GM12878 (cell line): Measurements from ENCODE around the gene COL25A1. TPM values are rescaled to one million over a fixed set of nuclear protein-coding genes. Genes with fewer than 3 reads are reported as not detected.

Experiments
- ATAC-seq: fragments of 200-7000 bp; cut with Tn5 transposase; 3 replicates; pipeline ENCODE4 v1.9.1; 2020; ENCODE audit warnings: mild to moderate bottlenecking, moderate library complexity
- BruUV-seq: library from RNA; stranded (reverse); fragments of 400-500 nt; replicated peaks from 2 replicates; lab custom pipeline; 2021; lab: Mats Ljungman, UMichigan
- CTCF ChIA-PET: fragments of 300-600 bp; sonication (Branson Sonifier 250); formaldehyde crosslinking; extraction: SDS; loops from one replicate; lab custom pipeline; 2021; ENCODE audit warnings: inconsistent platforms; lab: Yijun Ruan, JAX
- POLR2A ChIA-PET: fragments of 350-600 bp; formaldehyde crosslinking; extraction: SDS; loops from one replicate; lab custom pipeline; 2021; ENCODE audit warnings: inconsistent platforms; lab: Charles Lee
- RAD21 ChIA-PET: fragments of 300-600 bp; sonication (Branson Sonifier 250); formaldehyde crosslinking; loops from one replicate; lab custom pipeline; 2023; ENCODE audit warnings: antibody characterized with exemption; ENCODE audit not compliant: unreplicated experiment; lab: Charles Lee
- SMC1A ChIA-PET: fragments of 300-600 bp; sonication (Branson Sonifier 250); formaldehyde crosslinking; loops from one replicate; lab custom pipeline; 2023; ENCODE audit not compliant: unreplicated experiment, uncharacterized antibody; lab: Charles Lee
- DNase-seq: peaks from one replicate; pipeline ENCODE4 v3.0.0-alpha.2; 2011; ENCODE audit warnings: low read depth, low spot score
- FAIRE-seq: peaks from 3 replicates; lab custom pipeline; 2011; peaks lifted over from hg19 to GRCh38; lab: Jason Lieb, UNC
- H2AFZ ChIP-seq: 2 replicates; pipeline ENCODE4 v1.6.0; 2011; ENCODE audit warnings: low read depth, low read length, control low read depth; ENCODE audit not compliant: control insufficient read depth
- H3K27ac ChIP-seq: 2 replicates; pipeline ENCODE4 v1.5.1; 2011; ENCODE audit warnings: control low read depth; ENCODE audit not compliant: control insufficient read depth, insufficient read depth
- H3K27me3 ChIP-seq, 2 experiments: replicated peaks in 1 of 2; 2 replicates each; pipeline versions ENCODE4 v1.6.0 to v1.6.1; 2011; ENCODE audit warnings: low read length in 1 of 2; ENCODE audit not compliant: control insufficient read depth in 2 of 2, insufficient read depth in 2 of 2
- H3K36me3 ChIP-seq, 2 experiments: 2 replicates each; pipeline ENCODE4 v1.5.1; 2011; ENCODE audit warnings: low read length in 1 of 2; ENCODE audit not compliant: control insufficient read depth in 2 of 2, insufficient read depth in 2 of 2
- H3K4me1 ChIP-seq: 2 replicates; pipeline ENCODE4 v1.6.1; 2011; ENCODE audit warnings: mild to moderate bottlenecking, low read length, moderate library complexity, mixed read lengths; ENCODE audit not compliant: control insufficient read depth, insufficient read depth
- H3K4me2 ChIP-seq: 2 replicates; pipeline ENCODE4 v1.6.0; 2011; ENCODE audit warnings: control low read depth; ENCODE audit not compliant: control insufficient read depth, insufficient read depth
- H3K4me3 ChIP-seq: fragments of 200-600 bp; sonication (generic); 2 replicates; pipeline ENCODE4 v1.5.1; 2016
- H3K79me2 ChIP-seq: 2 replicates; pipeline ENCODE4 v1.6.0; 2011; ENCODE audit warnings: low read length; ENCODE audit not compliant: control insufficient read depth, insufficient read depth
- H3K9ac ChIP-seq: 2 replicates; pipeline ENCODE4 v1.8.0; 2011; ENCODE audit warnings: low read length, control low read depth, mixed read lengths; ENCODE audit not compliant: control insufficient read depth, insufficient read depth
- H3K9me3 ChIP-seq: replicated peaks from 3 replicates; pipeline ENCODE4 v1.5.1; 2011; ENCODE audit warnings: mild to moderate bottlenecking, low read length; ENCODE audit not compliant: control insufficient read depth, insufficient read depth
- H4K20me1 ChIP-seq: 2 replicates; pipeline ENCODE4 v1.6.0; 2011; ENCODE audit not compliant: control insufficient read depth, insufficient read depth
- BACH1 ChIP-seq: fragments of 450-650 bp; IDR thresholded peaks from 2 replicates; pipeline ENCODE4 v1.6.1; 2017; ENCODE audit warnings: mild to moderate bottlenecking, borderline replicate concordance
- EED ChIP-seq: sonication (generic); IDR thresholded peaks from 2 replicates; pipeline ENCODE4 v1.6.1; 2016; ENCODE audit warnings: antibody characterized with exemption, low read depth
- ETV6 ChIP-seq, 2 experiments: fragments of 450-650 bp in 1 of 2; IDR thresholded peaks in 1 of 2; conservative IDR thresholded peaks in 1 of 2; 2 replicates each; pipeline ENCODE4 v1.6.1; 2014; ENCODE audit warnings: antibody characterized with exemption in 1 of 2, borderline replicate concordance in 1 of 2, low read depth in 1 of 2, mild to moderate bottlenecking in 1 of 2, moderate library complexity in 1 of 2
- FOXK2 ChIP-seq: fragments of 450-650 bp; IDR thresholded peaks from 2 replicates; pipeline ENCODE4 v1.6.1; 2017; ENCODE audit warnings: mild to moderate bottlenecking, moderate library complexity
- KDM1A ChIP-seq: fragments of 200-600 bp; sonication (generic); IDR thresholded peaks from 2 replicates; pipeline ENCODE4 v1.6.1; 2016; ENCODE audit warnings: borderline replicate concordance
- POLR2AphosphoS2 ChIP-seq: IDR thresholded peaks from 2 replicates; pipeline ENCODE4 v1.6.1; 2011; ENCODE audit warnings: low read depth, mild to moderate bottlenecking, low read length, improper control_type of control experiment, moderate library complexity
- RCOR1 ChIP-seq: conservative IDR thresholded peaks from 2 replicates; pipeline ENCODE4 v1.6.1; 2012; ENCODE audit warnings: low read depth, low read length, improper control_type of control experiment
- ZBED1 ChIP-seq: IDR thresholded peaks from 2 replicates; pipeline ENCODE4 v1.6.1; 2016; ENCODE audit warnings: borderline replicate concordance
- ZBTB33 ChIP-seq: fragments of 450-650 bp; IDR thresholded peaks from 2 replicates; pipeline ENCODE4 v1.6.1; 2017; ENCODE audit warnings: mild to moderate bottlenecking
- ZNF687 ChIP-seq: fragments of 450-650 bp; IDR thresholded peaks from 2 replicates; pipeline ENCODE4 v1.6.1; 2017; ENCODE audit warnings: mild to moderate bottlenecking, moderate library complexity
- WGBS: methylation state at CpG from one replicate; pipeline ENCODE4 v1.1.6; 2016; ENCODE audit warnings: low lambda C conversion rate; ENCODE audit not compliant: insufficient replicate concordance, insufficient coverage; ENCODE audit errors: missing lambda C conversion rate; 5-methylcytosine and 5-hydroxymethylcytosine counted together
- in situ Hi-C: fragments of 300-500 bp; cut with MboI; formaldehyde crosslinking; loops from 9 replicates; pipeline ENCODE4 v1.14.3; 2018; ENCODE audit warnings: mixed read lengths
- intact Hi-C: fragments of 100-400 bp; cut with micrococcal nuclease; formaldehyde crosslinking; loops from one replicate; pipeline ENCODE4 v1.14.2; 2022; ENCODE audit not compliant: unreplicated experiment
- polyA plus RNA-seq, 11 experiments: library from polyadenylated mRNA; depleted of rRNA in 4 of 11; unstranded in 6 of 11; stranded (reverse) in 5 of 11; fragments of >200 nt; fragmentation: Nextera tagmentation in 4 of 11; fragmentation: Illumina TruSeq in 1 of 11; extraction: Ambion mirVana in 4 of 11; extraction: Trizol in 1 of 11; gene quantifications; 1 replicate in 1 of 11; 2 replicates in 10 of 11; pipeline versions ENCODE4 v1.2.1 to v1.2.3, GENCODE V29; 2011 to 2016; ENCODE audit warnings: inconsistent platforms in 2 of 11, missing spikeins in 2 of 11, low read depth in 1 of 11
- total RNA-seq, 4 experiments: library from RNA; depleted of rRNA in 3 of 4; stranded (reverse); fragments of >200 nt in 3 of 4; fragmentation: Illumina TruSeq in 1 of 4; extraction: Trizol in 1 of 4; gene quantifications; 2 replicates each; pipeline versions ENCODE4 v1.2.1 to v1.2.3, GENCODE V29; 2013 to 2021

COL25A1 gene
- total and polyA plus RNA-seq, 10 of the 15 experiments (the other 5 are each of a cell fraction or from before 2014, with no cell fraction given): 0.01 to 0.26 (median 0.12) TPM; not detected in 6

- in situ Hi-C loops: no loop called here
- SMC1A ChIA-PET: interaction anchor here (0.7 to 1.9 kb wide), 2 partner anchors 9 to 10 kb away, joined by 3 to 4 read pairs; no protein-coding TSS in a partner anchor
Observed at GRCh38 chr4:108881986-108882385, 420.5 kb downstream of the COL25A1 start.

More at GRCh38 chr4:108881986-108882385, 420.5 kb downstream of the COL25A1 start:
- CTCF ChIA-PET: interaction anchor here (0.6 to 2.0 kb wide), 4 partner anchors 59 to 417 kb away, joined by 3 to 5 read pairs (median 4); no protein-coding TSS in a partner anchor
- H3K27me3 ChIP-seq: peaks cover 0 to 2% of the 10 kb centered on the region in 2 experiments; a peak in 1 of 4 replicates
- no TSS peak for BruUV-seq
- H3K4me1 ChIP-seq: no peaks in the 10 kb centered on the region
- no peak overlapping the region for H3K9ac ChIP-seq
- TF ChIP-seq ZBED1 (no peak), ZNF687 (no peak), RCOR1 (no peak), BACH1 (no peak), EED (no peak), ZBTB33 (no peak), POLR2AphosphoS2 (no peak), ETV6 (conservative IDR thresholded peaks at IDR 0.05 in 1 of 2, IDR thresholded peaks at IDR 0.05 in 1 of 2; ENCODE audit: borderline replicate concordance in 1 of 2, low read depth in 1 of 2) (no peak), KDM1A (no peak), FOXK2 (no peak)
- H3K4me3 ChIP-seq: no peak overlapping the region
- WGBS: 2% methylated on average over 4 of the region's 4 CpGs
- ATAC-seq: no peak
- RAD21 ChIA-PET: no interaction called here
- DNase-seq: no peak
- POLR2A ChIA-PET: no interaction called here
- no peaks in the 10 kb centered on the region for H4K20me1 ChIP-seq
- intact Hi-C loops: no loop called here
- no peaks in the 10 kb centered on the region for H3K9me3 ChIP-seq
- H3K36me3 ChIP-seq: no peaks in the 10 kb centered on the region
- H2AFZ ChIP-seq: no peak overlapping the region
- no peak for FAIRE-seq
- H3K27ac ChIP-seq: no peak overlapping the region
- no peaks in the 10 kb centered on the region for H3K79me2 ChIP-seq
- no peak overlapping the region for H3K4me2 ChIP-seq
